ENCODE measurements around the gene KANSL1.

- TF ChIP-seq EP300 (IDR thresholded peaks at IDR 0.05) (no peak), CTCF (IDR thresholded peaks at IDR 0.05) (no peak)
Measured at GRCh38 chr17:46071796-46072195, 121.4 kb downstream of the KANSL1 start.
